Measurements from ENCODE around the gene IFI30. TPM values are rescaled to one million over a fixed set of nuclear protein-coding genes. Genes with fewer than 3 reads are reported as not detected.

IFI30 gene
- total RNA-seq, 1 experiment from 2014 or later = 20.2 TPM

- no peak for TF ChIP-seq ZNF121 (CRISPR knock-in tag; IDR thresholded peaks at IDR 0.05)
- TF ChIP-seq ZNF281 (CRISPR knock-in tag; IDR thresholded peaks at IDR 0.05) = no peak
- TF ChIP-seq TEAD1 (CRISPR knock-in tag; IDR thresholded peaks at IDR 0.05) = no peak
- no peak for TF ChIP-seq ERG (CRISPR knock-in tag; IDR thresholded peaks at IDR 0.05)
- TF ChIP-seq SMAD4 (CRISPR knock-in tag; IDR thresholded peaks at IDR 0.05) = no peak
- TF ChIP-seq KAT7 (CRISPR knock-in tag; IDR thresholded peaks at IDR 0.05; ENCODE audit: borderline replicate concordance) = no peak
- TF ChIP-seq MYBL2 (CRISPR knock-in tag; IDR thresholded peaks at IDR 0.05) = no peak
- TF ChIP-seq ZNF219 (CRISPR knock-in tag; IDR thresholded peaks at IDR 0.05; ENCODE audit: borderline replicate concordance) = no peak
- no peak for TF ChIP-seq STAT6 (CRISPR knock-in tag; conservative IDR thresholded peaks at IDR 0.05; ENCODE audit: low read depth)
Measured at GRCh38 chr19:18170714-18171255, 2.8 kb upstream of the IFI30 start (continued).

- POLR2A ChIA-PET = interaction anchor here (0.6 kb wide), 1 partner anchor 402 kb away, joined by 3 read pairs; no protein-coding TSS in a partner anchor
- TF ChIP-seq ATF3 (CRISPR knock-in tag; conservative IDR thresholded peaks at IDR 0.05) (no peak), MLX (CRISPR knock-in tag; IDR thresholded peaks at IDR 0.05) (no peak), ZNF263 (CRISPR knock-in tag; IDR thresholded peaks at IDR 0.05; ENCODE audit: low read depth) (no peak), MAX (CRISPR knock-in tag; IDR thresholded peaks at IDR 0.05) (no peak), NR3C1 (CRISPR knock-in tag; conservative IDR thresholded peaks at IDR 0.05; ENCODE audit: low read depth) (no peak), RORB (CRISPR knock-in tag; IDR thresholded peaks at IDR 0.05) (no peak), ZBTB21 (CRISPR knock-in tag; IDR thresholded peaks at IDR 0.05; ENCODE audit: borderline replicate concordance) (no peak), TP53 (CRISPR knock-in tag; IDR thresholded peaks at IDR 0.05) (no peak), AFF4 (CRISPR knock-in tag; IDR thresholded peaks at IDR 0.05; ENCODE audit: borderline replicate concordance) (no peak), NR1H2 (CRISPR knock-in tag; IDR thresholded peaks at IDR 0.05) (no peak), OVOL2 (CRISPR knock-in tag; IDR thresholded peaks at IDR 0.05; ENCODE audit: borderline replicate concordance) (no peak), E2F1 (CRISPR knock-in tag; IDR thresholded peaks at IDR 0.05) (no peak), GABPB1 (CRISPR knock-in tag; IDR thresholded peaks at IDR 0.05) (no peak), ZNF121 (CRISPR knock-in tag; IDR thresholded peaks at IDR 0.05) (no peak), JUN (CRISPR knock-in tag; IDR thresholded peaks at IDR 0.05) (no peak)
Measured at GRCh38 chr19:18171605-18172327, 1.8 kb upstream of the IFI30 start.

More at GRCh38 chr19:18171605-18172327, 1.8 kb upstream of the IFI30 start:
- CTCF ChIA-PET = interaction anchor here (1.2 to 3.1 kb wide), 5 partner anchors 11 to 108 kb away, joined by 3 to 20 read pairs (median 5); no protein-coding TSS in a partner anchor
- peaks cover 9% of the 10 kb centered on the region for H3K4me1 Mint-ChIP-seq
- peaks cover 19% of the 10 kb centered on the region for H3K27me3 Mint-ChIP-seq (ENCODE audit: low read depth)
- peaks cover 20% of the 10 kb centered on the region for H3K36me3 Mint-ChIP-seq
- ATAC-seq = no peak
- no peak for DNase-seq (ENCODE audit: low spot score)
- H3K27ac Mint-ChIP-seq = no peak overlapping the region
- no peak overlapping the region for H3K4me3 Mint-ChIP-seq
- H3K9me3 Mint-ChIP-seq = no peaks in the 10 kb centered on the region

Measured in WTC11 (cell line).